ENCODE results near the gene SUN1.

The SUN1 gene

GRCh38 chr7:909358-910329 is 77.4 kb downstream of the SUN1 start:
- TF ChIP-seq CTCF (IDR thresholded peaks at IDR 0.05) = no peak

GRCh38 chr7:910441-910861 is 78.2 kb downstream of the SUN1 start:
- no peak for TF ChIP-seq CTCF (IDR thresholded peaks at IDR 0.05)

DNA sequence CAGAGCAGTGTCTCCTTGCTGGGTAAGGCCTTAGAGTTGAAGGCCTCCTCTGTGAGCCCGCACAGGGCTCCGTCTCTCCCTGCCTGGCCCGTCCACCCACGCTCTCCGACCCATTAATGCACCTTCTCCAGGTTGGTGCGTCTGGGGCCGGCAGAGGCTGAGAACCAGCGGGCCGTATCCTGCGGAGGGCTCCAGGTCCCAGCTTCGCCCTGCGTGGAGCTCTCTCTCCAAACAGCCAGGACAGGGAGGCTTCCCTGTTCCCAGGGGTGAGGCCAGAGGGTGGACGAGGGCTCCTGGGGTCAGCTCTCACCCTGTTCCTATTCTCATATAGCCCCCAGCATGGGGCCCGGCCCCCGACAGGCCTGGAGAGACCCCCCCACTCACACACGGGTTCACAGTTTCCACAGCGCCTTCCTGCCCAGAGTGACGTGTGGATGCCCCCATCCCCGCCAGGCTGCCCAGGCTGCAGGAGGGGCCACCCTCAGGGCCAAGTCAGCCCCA is 78.7 kb downstream of the SUN1 start:
- TF ChIP-seq CTCF (IDR thresholded peaks at IDR 0.05) = no peak

DNA sequence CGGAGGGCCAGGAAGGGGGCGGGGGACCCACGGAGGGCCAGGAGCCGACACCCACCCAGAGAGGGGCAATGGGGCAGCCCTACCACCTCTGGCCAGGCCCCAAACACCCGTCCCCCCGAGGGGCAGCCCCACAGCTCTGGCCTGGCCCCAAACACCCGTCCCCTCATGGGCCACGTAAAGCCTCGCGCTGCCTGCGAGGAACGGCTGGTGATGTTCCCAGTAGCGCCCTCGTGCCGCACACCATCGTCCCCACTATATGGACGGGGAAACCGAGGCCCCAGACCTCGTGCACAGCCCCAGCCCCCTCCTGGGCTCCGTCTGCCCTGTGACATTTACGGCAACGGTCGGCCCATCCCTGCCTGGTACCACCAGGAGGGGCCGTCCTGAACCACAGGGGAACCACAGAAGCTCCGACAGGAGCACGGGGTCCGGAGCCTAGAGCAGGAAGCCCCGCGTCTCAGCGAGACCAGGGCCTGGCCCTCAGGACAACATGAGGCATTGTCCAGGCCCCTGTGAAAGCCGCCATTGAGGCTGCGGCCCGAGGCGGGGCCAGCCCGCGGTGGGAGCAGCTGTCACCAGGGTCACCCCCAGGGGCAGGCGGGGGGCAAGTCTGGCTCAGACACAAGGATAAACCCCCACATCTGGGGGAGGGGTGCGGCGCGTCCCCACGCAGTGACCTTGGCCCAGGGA is 79.7 kb downstream of the SUN1 start:
- no peak for TF ChIP-seq CTCF (IDR thresholded peaks at IDR 0.05)

GRCh38 chr7:913736-914520 is 81.7 kb downstream of the SUN1 start:
- no peak for TF ChIP-seq CTCF (IDR thresholded peaks at IDR 0.05)

DNA sequence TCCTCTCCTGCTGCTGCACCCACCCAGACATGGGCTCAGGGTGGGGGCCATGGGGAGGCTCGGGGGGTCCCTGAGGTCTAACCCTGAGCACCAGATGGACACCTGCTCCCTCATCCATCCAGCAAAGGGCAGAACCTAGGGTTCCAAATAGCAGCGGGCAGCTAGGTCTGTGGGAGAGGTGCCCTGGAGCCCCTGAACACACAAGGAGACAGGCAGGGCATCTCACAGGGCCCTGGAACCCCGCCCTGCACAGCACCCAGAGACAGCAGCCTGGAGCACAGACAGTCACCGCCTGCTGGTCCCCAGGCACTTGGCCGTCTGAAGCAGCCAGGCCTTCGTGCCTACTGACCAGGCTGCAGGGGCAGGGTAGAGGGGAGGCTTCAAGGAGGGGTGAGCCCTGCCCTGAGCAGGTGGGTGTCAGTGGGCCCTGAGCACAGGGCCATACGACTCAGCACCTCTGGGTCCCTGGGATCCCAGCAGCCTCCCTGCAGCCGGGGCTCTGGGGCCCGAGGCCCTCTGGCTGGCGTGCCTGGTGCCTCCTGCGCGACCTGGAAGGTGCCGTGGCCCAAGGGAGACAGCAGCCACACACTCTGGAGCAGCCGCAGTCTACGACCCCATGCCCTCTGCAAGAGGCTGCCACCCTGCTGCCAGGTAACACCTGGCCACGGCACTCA is 82.4 kb downstream of the SUN1 start:
- no peak for TF ChIP-seq CTCF (IDR thresholded peaks at IDR 0.05)

Measured in LNCAP (cell line).